Tibial nerve (tissue), 4 donors: ENCODE results near the gene MNS1. TPM values are rescaled to one million over a fixed set of nuclear protein-coding genes. Genes with fewer than 3 reads are reported as not detected.

ENCODE experiments used
- DNase-seq, 2 donors: peaks; one replicate each; pipeline ENCODE4 v3.0.0-alpha.2; 2019; ENCODE audit warnings: low spot score in 2 of 2
- H3K27ac ChIP-seq, 4 donors: fragments of 200-600 bp; sonication (generic) in 3 of 4; one replicate each; pipeline ENCODE4 v1.5.1; 2017 to 2019; ENCODE audit warnings: mild to moderate bottlenecking in 1 of 4
- H3K27me3 ChIP-seq, 2 donors: fragments of 200-600 bp; sonication (generic) in 1 of 2; one replicate each; pipeline versions ENCODE4 v1.5.1 to v1.6.0; 2017 to 2019
- H3K36me3 ChIP-seq, 3 donors: fragments of 200-600 bp; sonication (generic); one replicate each; pipeline ENCODE4 v1.5.1; 2018 to 2019
- H3K4me1 ChIP-seq, 4 donors: fragments of 200-600 bp; sonication (generic) in 3 of 4; one replicate each; pipeline ENCODE4 v1.5.1; 2017 to 2019
- H3K4me3 ChIP-seq, 4 donors: fragments of 200-600 bp; sonication (generic) in 3 of 4; one replicate each; pipeline ENCODE4 v1.5.1; 2017 to 2019; ENCODE audit warnings: mild to moderate bottlenecking in 1 of 4, moderate library complexity in 1 of 4
- H3K9me3 ChIP-seq, 4 donors: fragments of 200-600 bp; sonication (generic) in 3 of 4; one replicate each; pipeline ENCODE4 v1.5.1; 2017 to 2019
- EP300 ChIP-seq, 2 donors: sonication (generic); formaldehyde crosslinking; IDR thresholded peaks; one replicate each; pipeline ENCODE4 v1.6.1; 2017; ENCODE audit warnings: antibody characterized with exemption in 2 of 2, mild to moderate bottlenecking in 1 of 2
- POLR2A ChIP-seq, 2 donors: fragments of 450-650 bp; IDR thresholded peaks; one replicate each; pipeline ENCODE4 v1.6.1; 2017; ENCODE audit warnings: antibody characterized with exemption in 2 of 2, mild to moderate bottlenecking in 2 of 2, moderate library complexity in 2 of 2
- WGBS, 2 donors: methylation state at CpG; one replicate each; pipeline ENCODE4 v1.1.5; 2018; 5-methylcytosine and 5-hydroxymethylcytosine counted together
- total RNA-seq, 4 donors: library from RNA; depleted of rRNA; stranded (reverse); fragments of >200 nt; gene quantifications; one replicate each; pipeline ENCODE4 v1.1.0, GENCODE V29; 2016
- TF ChIP-seq, protein P1 (sequence below), 5 experiments: fragments of 200-600 bp in 3 of 5; fragments of 450-650 bp in 2 of 5; sonication (generic) in 3 of 5; IDR thresholded peaks; one replicate each; pipeline ENCODE4 v1.5.1; 2016 to 2019; ENCODE audit warnings: antibody characterized with exemption in 5 of 5, mild to moderate bottlenecking in 3 of 5, moderate library complexity in 2 of 5

MNS1 gene
- total RNA-seq, 4 donors from 2014 or later, result 1.4 to 4.6 (median 2.1) TPM

GRCh38 chr15:56456229-56456628 lies 8.7 kb downstream of the MNS1 start:
- Histone ChIP-seq H3K4me3 (no peak overlapping the region), H3K36me3 (peaks cover 0 to 7% (median 0%) of the 10 kb centered on the region in 3 donors), H3K27me3 (no peaks in the 10 kb centered on the region), H3K9me3 (no peaks in the 10 kb centered on the region), H3K4me1 (no peaks in the 10 kb centered on the region), H3K27ac (no peak overlapping the region)
- no peak for DNase-seq
- TF ChIP-seq POLR2A (IDR thresholded peaks at IDR 0.05), result no peak
- TF ChIP-seq, protein P1, sequence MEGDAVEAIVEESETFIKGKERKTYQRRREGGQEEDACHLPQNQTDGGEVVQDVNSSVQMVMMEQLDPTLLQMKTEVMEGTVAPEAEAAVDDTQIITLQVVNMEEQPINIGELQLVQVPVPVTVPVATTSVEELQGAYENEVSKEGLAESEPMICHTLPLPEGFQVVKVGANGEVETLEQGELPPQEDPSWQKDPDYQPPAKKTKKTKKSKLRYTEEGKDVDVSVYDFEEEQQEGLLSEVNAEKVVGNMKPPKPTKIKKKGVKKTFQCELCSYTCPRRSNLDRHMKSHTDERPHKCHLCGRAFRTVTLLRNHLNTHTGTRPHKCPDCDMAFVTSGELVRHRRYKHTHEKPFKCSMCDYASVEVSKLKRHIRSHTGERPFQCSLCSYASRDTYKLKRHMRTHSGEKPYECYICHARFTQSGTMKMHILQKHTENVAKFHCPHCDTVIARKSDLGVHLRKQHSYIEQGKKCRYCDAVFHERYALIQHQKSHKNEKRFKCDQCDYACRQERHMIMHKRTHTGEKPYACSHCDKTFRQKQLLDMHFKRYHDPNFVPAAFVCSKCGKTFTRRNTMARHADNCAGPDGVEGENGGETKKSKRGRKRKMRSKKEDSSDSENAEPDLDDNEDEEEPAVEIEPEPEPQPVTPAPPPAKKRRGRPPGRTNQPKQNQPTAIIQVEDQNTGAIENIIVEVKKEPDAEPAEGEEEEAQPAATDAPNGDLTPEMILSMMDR (IDR thresholded peaks at IDR 0.05), result no peak
- TF ChIP-seq EP300 (IDR thresholded peaks at IDR 0.05), result no peak
- 89 to 91% methylated on average over 3 of the region's 3 CpGs for WGBS, 2 donors

- DNase-seq, result no peak
- Histone ChIP-seq H3K27me3 (no peaks in the 10 kb centered on the region), H3K9me3 (no peaks in the 10 kb centered on the region), H3K4me1 (no peaks in the 10 kb centered on the region), H3K36me3 (peaks cover 0 to 7% (median 0%) of the 10 kb centered on the region in 3 donors), H3K27ac (no peak overlapping the region), H3K4me3 (no peak overlapping the region)
- 52 to 71% methylated on average over 1 of the region's 1 CpG for WGBS, 2 donors
- no peak for TF ChIP-seq POLR2A (IDR thresholded peaks at IDR 0.05)
Observed at GRCh38 chr15:56454836-56455235, 10.1 kb downstream of the MNS1 start.

- H3K36me3 ChIP-seq, result peaks cover 0 to 26% (median 0%) of the 10 kb centered on the region in 3 donors
- TF ChIP-seq EP300 (IDR thresholded peaks at IDR 0.05) (no peak), POLR2A (IDR thresholded peaks at IDR 0.05) (no peak)
- TF ChIP-seq, protein P1 (IDR thresholded peaks at IDR 0.05), result no peak
- no peak overlapping the region for H3K27ac ChIP-seq
- no peak overlapping the region for H3K4me3 ChIP-seq
- 91 to 93% methylated on average over 5 of the region's 5 CpGs for WGBS, 2 donors
- no peaks in the 10 kb centered on the region for H3K9me3 ChIP-seq
- DNase-seq, result no peak
- H3K4me1 ChIP-seq, result no peaks in the 10 kb centered on the region
- no peaks in the 10 kb centered on the region for H3K27me3 ChIP-seq
Observed at GRCh38 chr15:56445746-56446145, 19.2 kb downstream of the MNS1 start.

- no peaks in the 10 kb centered on the region for H3K4me1 ChIP-seq
- no peaks in the 10 kb centered on the region for H3K27me3 ChIP-seq
- no peak for DNase-seq
- 93 to 99% methylated on average over 3 of the region's 3 CpGs for WGBS, 2 donors
- H3K4me3 ChIP-seq, result no peak overlapping the region
- no peak overlapping the region for H3K27ac ChIP-seq
- peaks cover 0 to 4% (median 0%) of the 10 kb centered on the region in 4 donors for H3K9me3 ChIP-seq
- TF ChIP-seq POLR2A (IDR thresholded peaks at IDR 0.05), result no peak
- TF ChIP-seq, protein P1 (IDR thresholded peaks at IDR 0.05), result no peak
- no peak for TF ChIP-seq EP300 (IDR thresholded peaks at IDR 0.05)
- peaks cover 0 to 37% (median 0%) of the 10 kb centered on the region in 3 donors for H3K36me3 ChIP-seq
Observed at GRCh38 chr15:56442354-56442753, 22.6 kb downstream of the MNS1 start.

DNA sequence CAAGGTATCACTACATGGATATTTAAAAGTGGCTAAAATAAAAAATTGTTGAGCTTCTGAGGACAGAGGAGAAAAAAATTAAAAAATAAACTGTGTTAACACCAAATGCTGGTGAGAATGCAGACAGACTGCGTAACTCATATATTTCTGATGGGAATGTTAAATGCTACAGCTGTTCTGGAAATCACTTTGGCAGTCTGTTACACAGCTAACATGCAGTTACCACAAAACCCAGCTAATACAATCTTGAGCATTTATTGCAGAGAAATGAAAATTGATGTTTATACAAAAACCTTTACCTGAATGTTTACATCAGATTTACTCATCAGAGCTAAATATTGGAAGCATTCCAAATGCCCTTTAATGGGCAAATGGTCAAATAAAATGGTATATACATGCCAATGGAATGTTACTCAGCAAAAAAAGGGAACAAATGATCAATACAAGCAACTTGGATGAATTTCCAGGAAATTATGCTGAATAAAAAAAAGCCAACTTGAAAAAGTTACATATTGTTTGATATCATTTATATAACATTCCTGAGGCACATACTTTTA lies 24.6 kb downstream of the MNS1 start:
- no peak for DNase-seq
- H3K4me3 ChIP-seq, result no peak overlapping the region
- no peak overlapping the region for H3K27ac ChIP-seq
- H3K9me3 ChIP-seq, result peaks cover 0 to 4% (median 0%) of the 10 kb centered on the region in 4 donors
- H3K36me3 ChIP-seq, result peaks cover 0 to 41% (median 0%) of the 10 kb centered on the region in 3 donors
- H3K27me3 ChIP-seq, result no peaks in the 10 kb centered on the region
- no peaks in the 10 kb centered on the region for H3K4me1 ChIP-seq
- 88 to 100% methylated on average over 1 of the region's 1 CpG for WGBS, 2 donors
- no peak for TF ChIP-seq EP300 (IDR thresholded peaks at IDR 0.05)
- TF ChIP-seq, protein P1 (IDR thresholded peaks at IDR 0.05), result no peak
